ENCODE results near the gene KRT73. TPM values are rescaled to one million over a fixed set of nuclear protein-coding genes. Genes with fewer than 3 reads are reported as not detected.

Gene KRT73
- total RNA-seq, 6 donors from 2014 or later: 0.15 to 0.55 TPM; not detected in 4

- Histone ChIP-seq H3K36me3 (no peaks in the 10 kb centered on the region), H3K9me3 (no peaks in the 10 kb centered on the region), H3K27ac (no peak overlapping the region), H3K27me3 (no peaks in the 10 kb centered on the region), H3K4me1 (no peaks in the 10 kb centered on the region), H3K4me3 (no peak overlapping the region)
- ATAC-seq (ENCODE audit: low FRiP score in 2 of 2) (no peak), DNase-seq (no peak)
- TF ChIP-seq EP300 (IDR thresholded peaks at IDR 0.05) (no peak), CTCF (IDR thresholded peaks at IDR 0.05) (no peak), POLR2A (IDR thresholded peaks at IDR 0.05) (no peak), POLR2AphosphoS5 (IDR thresholded peaks at IDR 0.05) (no peak)
- WGBS, 2 donors: 89 to 94% methylated on average over 6 of the region's 6 CpGs
These were observed 7.3 kb downstream of the KRT73 start for GRCh38 chr12:52611080-52611468.

GRCh38 chr12:52608826-52609630 is 9.3 kb downstream of the KRT73 start:
- Histone ChIP-seq H3K4me3 (no peak overlapping the region), H3K36me3 (no peaks in the 10 kb centered on the region), H3K9me3 (no peaks in the 10 kb centered on the region), H3K4me1 (no peaks in the 10 kb centered on the region), H3K27ac (no peak overlapping the region), H3K27me3 (no peaks in the 10 kb centered on the region)
- ATAC-seq (ENCODE audit: low FRiP score in 2 of 2): no peak
- TF ChIP-seq EP300 (IDR thresholded peaks at IDR 0.05) (no peak), POLR2AphosphoS5 (IDR thresholded peaks at IDR 0.05) (no peak), POLR2A (IDR thresholded peaks at IDR 0.05) (no peak), CTCF (IDR thresholded peaks at IDR 0.05) (no peak)
- no peak for DNase-seq
- 80 to 81% methylated on average over 8 of the region's 8 CpGs for WGBS, 2 donors

GRCh38 chr12:52608161-52608560 is 10.2 kb downstream of the KRT73 start:
- Histone ChIP-seq H3K4me3 (no peak overlapping the region), H3K9me3 (no peaks in the 10 kb centered on the region), H3K27ac (no peak overlapping the region), H3K27me3 (no peaks in the 10 kb centered on the region), H3K36me3 (no peaks in the 10 kb centered on the region), H3K4me1 (no peaks in the 10 kb centered on the region)
- no peak for ATAC-seq (ENCODE audit: low FRiP score in 2 of 2)
- 57 to 72% methylated on average over 1 to 6 of the region's 6 CpGs for WGBS, 2 donors
- DNase-seq: no peak
- TF ChIP-seq POLR2A (IDR thresholded peaks at IDR 0.05): no peak
- no peak for TF ChIP-seq EP300 (IDR thresholded peaks at IDR 0.05)

GRCh38 chr12:52607314-52607713 is 11.0 kb downstream of the KRT73 start:
- Histone ChIP-seq H3K36me3 (no peaks in the 10 kb centered on the region), H3K27ac (no peak overlapping the region), H3K27me3 (no peaks in the 10 kb centered on the region), H3K9me3 (no peaks in the 10 kb centered on the region), H3K4me1 (no peaks in the 10 kb centered on the region), H3K4me3 (no peak overlapping the region)
- TF ChIP-seq POLR2AphosphoS5 (IDR thresholded peaks at IDR 0.05): no peak
- no peak for TF ChIP-seq EP300 (IDR thresholded peaks at IDR 0.05)
- TF ChIP-seq CTCF (IDR thresholded peaks at IDR 0.05): no peak
- no peak for TF ChIP-seq POLR2A (IDR thresholded peaks at IDR 0.05)
- WGBS, 2 donors: 50 to 87% methylated on average over 1 of the region's 1 CpG
- ATAC-seq (ENCODE audit: low FRiP score in 2 of 2): no peak
- no peak for DNase-seq

- WGBS, 2 donors: 79 to 84% methylated on average over 7 of the region's 7 CpGs
- DNase-seq (no peak), ATAC-seq (ENCODE audit: low FRiP score in 2 of 2) (no peak)
- Histone ChIP-seq H3K4me3 (no peak overlapping the region), H3K9me3 (no peaks in the 10 kb centered on the region), H3K27ac (no peak overlapping the region), H3K27me3 (peaks cover 0 to under 1% (median 0%) of the 10 kb centered on the region in 4 donors), H3K36me3 (no peaks in the 10 kb centered on the region), H3K4me1 (no peaks in the 10 kb centered on the region)
- TF ChIP-seq POLR2AphosphoS5 (IDR thresholded peaks at IDR 0.05) (no peak), POLR2A (IDR thresholded peaks at IDR 0.05) (no peak), EP300 (IDR thresholded peaks at IDR 0.05) (no peak), CTCF (IDR thresholded peaks at IDR 0.05) (no peak)
These were observed 11.7 kb downstream of the KRT73 start for GRCh38 chr12:52606581-52607218.
